SK-N-SH (cell line): ENCODE measurements around the gene USP36.

Experiments used
- CTCF ChIP-seq: fragments of 200-600 bp; sonication (generic); IDR thresholded peaks from 2 replicates; pipeline ENCODE4 v1.6.1; 2017; ENCODE audit warnings: antibody characterized with exemption, mild to moderate bottlenecking, moderate library complexity
- EP300 ChIP-seq, 2 experiments: IDR thresholded peaks; 2 replicates each; pipeline versions ENCODE4 v1.4.0 to v1.6.1; 2012; ENCODE audit warnings: borderline replicate concordance in 1 of 2, low read depth in 1 of 2, low read length in 1 of 2
- TCF12 ChIP-seq: IDR thresholded peaks from 2 replicates; pipeline ENCODE4 v1.4.0; 2012

- TF ChIP-seq CTCF (no peak), TCF12 (no peak), EP300 (IDR thresholded peaks at IDR 0.05; ENCODE audit: borderline replicate concordance in 1 of 2, low read depth in 1 of 2, low read length in 1 of 2) (no peak)
These were observed 13.6 kb downstream of the USP36 start for GRCh38 chr17:78826836-78827509.
